Measurements from ENCODE around the gene CBLL1. TPM values are rescaled to one million over a fixed set of nuclear protein-coding genes. Genes with fewer than 3 reads are reported as not detected.

The CBLL1 gene
- total and polyA plus RNA-seq, 2 of the 13 experiments (the other 11 are each of a cell fraction or from before 2014, with no cell fraction given), result 8.8 to 10.5 TPM

DNA sequence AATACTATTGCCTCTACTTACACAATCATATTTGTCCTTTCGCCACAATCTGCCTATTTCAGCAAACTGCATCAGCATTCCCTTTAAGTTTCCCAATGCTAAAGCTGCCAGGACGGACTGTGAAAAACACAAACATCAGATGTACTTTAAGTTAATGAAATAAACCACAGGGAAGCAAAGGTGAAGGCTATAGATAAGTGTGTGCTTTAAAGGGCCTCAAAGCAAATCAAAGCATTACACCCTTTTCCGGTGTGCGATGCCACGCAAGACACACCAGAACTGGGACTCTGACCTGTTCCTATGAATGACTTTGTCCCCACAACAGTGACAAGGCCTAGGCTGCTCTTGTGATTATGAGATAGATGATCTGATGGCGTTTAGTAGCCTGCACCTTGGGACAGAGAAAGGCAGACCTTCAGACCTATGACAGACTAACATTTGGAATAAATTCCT, 35.7 kb downstream of the CBLL1 start (continued):
- no peak for TF ChIP-seq MLXIP (CRISPR knock-in tag; IDR thresholded peaks at IDR 0.05; ENCODE audit: borderline replicate concordance)
- TF ChIP-seq TMF1 (CRISPR knock-in tag; IDR thresholded peaks at IDR 0.05; ENCODE audit: low read depth), result no peak
- no peak; the same call in none of the 2 replicates for TF ChIP-seq ZNF747 (CRISPR knock-in tag; IDR thresholded peaks at IDR 0.05; ENCODE audit: borderline replicate concordance)
- no peak for TF ChIP-seq PRDM4 (CRISPR knock-in tag; IDR thresholded peaks at IDR 0.05; ENCODE audit: borderline replicate concordance)
- TF ChIP-seq ZKSCAN8 (CRISPR knock-in tag; IDR thresholded peaks at IDR 0.05; ENCODE audit: borderline replicate concordance), result peak; percentile 93
- TF ChIP-seq TBX3 (IDR thresholded peaks at IDR 0.05; ENCODE audit: borderline replicate concordance), result peak; percentile 95
- TF ChIP-seq, protein P1, sequence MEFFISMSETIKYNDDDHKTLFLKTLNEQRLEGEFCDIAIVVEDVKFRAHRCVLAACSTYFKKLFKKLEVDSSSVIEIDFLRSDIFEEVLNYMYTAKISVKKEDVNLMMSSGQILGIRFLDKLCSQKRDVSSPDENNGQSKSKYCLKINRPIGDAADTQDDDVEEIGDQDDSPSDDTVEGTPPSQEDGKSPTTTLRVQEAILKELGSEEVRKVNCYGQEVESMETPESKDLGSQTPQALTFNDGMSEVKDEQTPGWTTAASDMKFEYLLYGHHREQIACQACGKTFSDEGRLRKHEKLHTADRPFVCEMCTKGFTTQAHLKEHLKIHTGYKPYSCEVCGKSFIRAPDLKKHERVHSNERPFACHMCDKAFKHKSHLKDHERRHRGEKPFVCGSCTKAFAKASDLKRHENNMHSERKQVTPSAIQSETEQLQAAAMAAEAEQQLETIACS (CRISPR knock-in tag; IDR thresholded peaks at IDR 0.05), result no peak
- TF ChIP-seq NFE2L1 (CRISPR knock-in tag; IDR thresholded peaks at IDR 0.05; ENCODE audit: borderline replicate concordance), result no peak
- peak; percentile 99 for TF ChIP-seq NCOA2 (CRISPR knock-in tag; IDR thresholded peaks at IDR 0.05)
- TF ChIP-seq HOXA5 (CRISPR knock-in tag; IDR thresholded peaks at IDR 0.05), result peak; percentile 65
- TF ChIP-seq NR2F1 (CRISPR knock-in tag; IDR thresholded peaks at IDR 0.05), result peak; percentile 94 to 99
- peak; percentile 55; the same call in 1 of the 2 replicates for TF ChIP-seq ZNF335 (CRISPR knock-in tag; IDR thresholded peaks at IDR 0.05)
- TF ChIP-seq IRX3 (CRISPR knock-in tag; IDR thresholded peaks at IDR 0.05; ENCODE audit: borderline replicate concordance, low read depth), result no peak
- peak; percentile 84 for TF ChIP-seq NR2C2 (CRISPR knock-in tag; IDR thresholded peaks at IDR 0.05; ENCODE audit: borderline replicate concordance)
- TF ChIP-seq SSRP1 (CRISPR knock-in tag; IDR thresholded peaks at IDR 0.05), result no peak; the same call in 1 of the 2 replicates
- no peak for TF ChIP-seq ZNF781 (CRISPR knock-in tag; IDR thresholded peaks at IDR 0.05; ENCODE audit: borderline replicate concordance, not compliant biosample characterization)
- TF ChIP-seq ZNF775 (CRISPR knock-in tag; IDR thresholded peaks at IDR 0.05; ENCODE audit: borderline replicate concordance), result no peak
- peak; percentile 53; the same call in 1 of the 2 replicates for TF ChIP-seq GABPB1 (CRISPR knock-in tag; IDR thresholded peaks at IDR 0.05)
- 0 out of 2 replicates have a peak, but pooled peaks have one; percentile 56 for TF ChIP-seq KLF6 (CRISPR knock-in tag; IDR thresholded peaks at IDR 0.05)
- no peak for TF ChIP-seq KDM5B (CRISPR knock-in tag; IDR thresholded peaks at IDR 0.05; ENCODE audit: borderline replicate concordance)
- TF ChIP-seq ZNF331 (CRISPR knock-in tag; IDR thresholded peaks at IDR 0.05), result peak; percentile 87; the same call in 1 of the 2 replicates
- no peak for TF ChIP-seq STAT5B (CRISPR knock-in tag; IDR thresholded peaks at IDR 0.05)
- peak; percentile 30; the same call in 1 of the 3 replicates for TF ChIP-seq MXI1 (IDR thresholded peaks at IDR 0.05; ENCODE audit: borderline replicate concordance, low read depth, low read length)
- TF ChIP-seq PAF1 (CRISPR knock-in tag; IDR thresholded peaks at IDR 0.05), result no peak
- TF ChIP-seq ZNF598 (CRISPR knock-in tag; IDR thresholded peaks at IDR 0.05; ENCODE audit: borderline replicate concordance), result no peak
- no peak for TF ChIP-seq SUZ12 (IDR thresholded peaks at IDR 0.05; ENCODE audit: low read depth, low read length)

Data from HepG2 (cell line).